IPS-NIHi7 (cell line): Measurements from ENCODE around the gene BMPR2.
"Not testable (repeated sequence)": the region's sequence is repeated elsewhere in the genome, so short reads cannot be mapped to it uniquely, and the experiment has no call there.

Experiments used
- DNase-seq: peaks from one replicate; pipeline ENCODE4 v3.0.0; 2012; ENCODE audit warnings: mixed read lengths; ENCODE audit errors: extremely low spot score

Gene BMPR2

DNA sequence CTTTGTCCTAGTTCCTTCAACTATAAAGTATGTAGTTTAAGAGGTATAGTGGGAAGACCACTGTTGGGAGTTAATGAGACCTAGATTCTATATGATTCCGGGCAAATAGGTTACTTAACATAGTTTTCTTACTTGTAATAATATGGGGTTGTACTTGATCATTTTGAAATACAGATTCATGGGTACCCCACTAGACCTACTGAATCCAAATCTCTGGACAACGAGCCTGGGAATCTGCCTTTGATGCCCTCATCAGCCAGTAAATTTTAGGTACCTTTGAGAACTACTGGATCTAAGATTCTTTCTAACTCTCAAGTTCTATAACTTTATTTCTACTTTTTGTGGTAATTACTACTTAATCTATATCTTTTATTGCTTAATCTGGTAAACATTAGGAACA lies 6.6 kb downstream of the BMPR2 start:
- DNase-seq: no peak

DNA sequence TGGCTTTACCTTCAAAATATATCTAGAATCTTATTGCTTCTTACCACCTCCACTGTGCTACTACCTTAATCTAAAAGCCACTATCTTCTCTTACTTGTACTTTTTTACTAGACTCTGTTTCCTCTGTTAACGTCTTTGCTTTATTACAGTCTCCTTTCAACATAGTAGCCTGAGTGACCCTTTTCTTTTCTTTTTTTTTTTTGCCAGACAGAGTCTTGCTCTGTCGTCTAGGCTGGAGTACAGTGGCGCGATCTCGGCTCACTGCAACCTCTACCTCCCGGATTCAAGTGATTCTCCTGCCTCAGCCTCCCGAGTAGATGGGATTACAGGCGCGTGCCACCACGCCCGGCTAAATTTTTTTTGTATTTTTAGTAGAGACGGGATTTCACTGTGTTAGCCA lies 10.4 kb downstream of the BMPR2 start:
- not testable (repeated sequence) for DNase-seq

DNA sequence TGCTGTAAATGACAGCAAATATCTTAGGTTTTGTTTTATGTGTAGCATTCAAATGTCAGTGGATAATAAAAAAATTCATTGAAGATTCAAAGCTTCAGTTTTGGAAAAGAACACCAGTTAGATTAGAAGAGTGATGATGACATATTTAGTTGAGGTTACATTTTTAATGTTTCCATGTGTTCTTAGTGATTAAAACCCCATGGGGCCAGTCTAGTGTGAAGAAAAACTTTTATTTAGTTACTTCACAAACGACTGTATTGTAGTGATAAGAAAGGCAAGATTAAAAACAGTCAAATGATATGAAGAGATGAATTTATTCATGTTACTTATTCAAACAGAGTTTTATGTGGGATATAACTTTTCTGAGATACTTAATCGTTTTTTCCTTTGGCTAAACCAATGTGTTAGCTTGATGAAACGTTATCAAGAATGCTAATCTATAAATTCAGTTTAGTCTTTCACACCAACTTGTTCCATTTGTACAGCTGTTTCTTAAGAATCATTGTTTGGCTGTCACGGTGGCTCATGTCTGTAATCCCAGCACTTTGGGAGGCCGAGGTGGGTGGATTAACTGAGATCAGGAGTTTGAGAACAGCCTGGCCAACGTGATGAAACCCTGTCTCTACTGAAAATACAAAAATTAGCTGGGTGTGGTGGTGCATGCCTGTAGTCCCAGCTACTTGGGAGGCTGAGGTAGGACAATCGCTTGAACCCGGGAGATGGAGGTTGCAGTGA lies 11.6 kb downstream of the BMPR2 start:
- no peak for DNase-seq

DNA sequence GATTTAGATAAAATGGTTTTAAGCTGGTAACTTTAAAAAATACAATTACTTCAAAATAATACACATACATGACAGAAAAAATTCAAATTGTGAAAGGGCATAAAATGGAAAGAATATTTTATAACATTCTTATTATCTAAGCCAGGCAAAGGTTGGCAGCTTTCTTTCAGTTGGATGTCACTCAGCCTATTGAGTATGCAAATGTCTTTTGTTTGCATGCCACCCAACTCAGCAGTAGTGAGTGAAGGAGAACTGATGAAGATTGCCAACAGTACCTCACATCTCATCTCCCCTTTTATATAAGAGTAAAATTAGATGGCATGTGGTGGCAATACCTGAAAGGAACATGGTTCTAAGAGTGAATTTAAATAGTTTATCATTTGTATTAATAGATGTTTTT lies 24.8 kb downstream of the BMPR2 start:
- DNase-seq: no peak

DNA sequence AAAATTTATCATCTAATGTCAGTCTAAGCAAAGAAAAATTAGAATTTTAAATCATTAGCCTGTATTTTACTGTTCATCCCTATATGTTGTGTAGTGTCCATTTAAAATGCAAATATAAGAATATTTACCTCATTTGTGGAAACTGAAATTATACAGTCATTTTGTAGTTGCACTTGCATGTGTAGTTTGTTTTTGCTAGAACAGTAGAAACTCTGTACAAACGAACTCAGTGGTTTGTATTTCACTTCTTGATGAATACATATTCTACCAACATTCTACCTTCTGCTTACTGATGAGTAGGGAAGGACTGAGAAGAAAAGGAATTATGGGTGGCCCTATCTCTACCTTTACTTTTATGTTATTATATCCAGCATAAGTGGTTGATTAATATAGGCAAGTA lies 29.7 kb downstream of the BMPR2 start:
- no peak for DNase-seq

DNA sequence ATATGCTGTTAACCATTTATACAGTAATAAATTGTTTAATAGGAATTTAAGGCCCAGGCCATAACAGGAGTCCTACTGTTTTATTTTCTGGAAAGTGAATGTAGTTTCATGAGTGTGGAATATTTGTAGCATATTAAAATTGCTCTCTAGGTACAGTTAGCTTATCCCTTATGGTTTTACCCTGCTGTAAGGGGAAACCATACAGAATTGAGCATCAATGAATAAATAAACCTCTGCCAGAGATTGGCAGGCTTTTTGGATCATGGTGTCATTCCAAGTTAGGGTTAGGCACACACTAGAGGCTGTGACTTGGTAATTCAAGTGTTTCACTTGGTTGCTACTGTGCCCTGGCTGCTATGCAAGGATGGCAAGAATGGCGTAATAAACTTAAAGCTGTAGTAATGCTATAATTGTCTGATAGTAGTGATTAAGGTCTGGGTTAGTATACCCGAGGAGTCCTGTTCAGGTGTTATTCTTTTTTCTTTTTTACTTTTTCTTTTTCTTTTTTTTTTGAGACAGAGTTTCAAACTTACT lies 30.4 kb downstream of the BMPR2 start:
- no peak for DNase-seq

DNA sequence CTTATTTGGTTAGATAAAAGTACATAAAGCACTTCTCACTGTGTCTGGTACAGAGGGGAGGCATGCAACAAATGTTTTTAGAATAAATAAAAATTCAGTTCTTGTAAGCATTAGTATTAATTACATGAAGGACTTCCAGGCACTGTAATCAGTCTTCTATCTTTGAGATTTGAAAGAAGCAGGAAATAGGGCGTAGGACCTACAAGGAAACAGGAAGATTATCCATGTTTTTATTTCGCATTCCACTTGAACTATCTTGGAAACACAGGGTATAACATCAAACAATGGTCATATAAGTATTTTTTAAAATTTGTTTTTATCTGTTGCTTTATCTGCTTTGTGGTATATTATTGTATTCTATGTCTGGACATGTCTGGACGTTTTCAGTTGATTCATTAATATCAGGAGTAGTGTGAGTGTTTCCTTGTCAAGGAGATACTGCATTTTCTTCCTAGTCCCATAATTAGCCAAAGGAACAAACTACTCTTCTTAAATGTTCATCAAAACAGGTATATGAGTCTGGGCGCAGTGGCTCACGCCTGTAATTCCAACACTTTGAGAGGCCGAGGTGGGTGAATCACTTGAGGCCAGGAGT lies 32.5 kb downstream of the BMPR2 start:
- no peak for DNase-seq

DNA sequence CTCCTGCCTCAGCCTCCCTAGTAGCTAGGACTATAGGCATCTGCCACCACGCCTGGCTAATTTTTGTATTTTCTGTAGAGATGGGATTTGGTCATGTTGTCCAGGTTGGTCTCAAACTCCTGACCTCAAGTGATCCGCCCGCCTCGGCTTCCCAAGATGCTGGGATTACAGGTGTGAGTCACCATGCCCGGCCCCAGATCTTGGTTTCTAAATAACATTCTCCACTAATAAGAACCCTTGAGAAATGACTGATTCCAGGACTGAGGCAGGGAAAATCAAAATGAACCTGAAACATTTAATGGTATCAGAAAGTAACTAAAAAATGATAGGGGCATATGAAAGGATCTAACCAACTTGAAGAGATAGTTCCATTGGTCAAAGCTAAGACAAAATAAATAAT lies 34.0 kb downstream of the BMPR2 start:
- DNase-seq: no peak

DNA sequence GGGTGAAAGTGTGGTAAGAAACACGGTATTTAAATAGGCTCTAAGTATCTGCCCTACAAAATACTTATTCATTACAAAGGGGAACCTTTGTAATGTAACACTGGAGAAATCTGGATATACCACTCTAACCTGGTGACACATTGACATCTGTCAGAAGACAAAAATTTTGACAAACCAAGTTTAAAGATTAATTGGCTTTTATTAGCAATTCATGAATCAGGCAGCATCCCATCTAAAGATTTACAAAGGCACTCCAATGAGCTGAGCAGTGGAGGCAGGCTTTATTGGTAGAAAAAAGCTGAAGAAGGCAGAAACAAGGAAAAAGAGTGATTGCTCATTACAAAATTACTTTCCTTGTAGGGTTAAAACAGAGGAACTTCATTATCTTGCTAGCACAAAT lies 35.0 kb downstream of the BMPR2 start:
- no peak for DNase-seq

DNA sequence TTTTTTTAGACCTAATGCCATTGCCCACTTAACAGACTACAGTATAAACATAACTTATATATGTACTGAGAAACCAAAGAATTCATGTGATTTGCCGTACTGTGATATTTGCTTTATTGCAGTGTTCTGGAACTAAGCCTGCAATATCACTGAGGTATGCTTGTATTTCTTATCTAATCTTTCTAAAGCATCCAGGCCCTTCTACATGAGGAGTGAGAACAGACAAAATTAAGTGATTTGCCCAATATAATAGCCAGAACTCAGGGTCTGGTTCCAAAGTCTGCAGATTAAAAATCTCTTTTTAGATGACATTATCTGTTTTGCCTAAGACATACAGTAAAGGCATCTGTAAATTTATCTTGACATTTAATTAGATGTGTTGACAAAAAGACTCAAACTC lies 41.9 kb downstream of the BMPR2 start:
- no peak for DNase-seq

DNA sequence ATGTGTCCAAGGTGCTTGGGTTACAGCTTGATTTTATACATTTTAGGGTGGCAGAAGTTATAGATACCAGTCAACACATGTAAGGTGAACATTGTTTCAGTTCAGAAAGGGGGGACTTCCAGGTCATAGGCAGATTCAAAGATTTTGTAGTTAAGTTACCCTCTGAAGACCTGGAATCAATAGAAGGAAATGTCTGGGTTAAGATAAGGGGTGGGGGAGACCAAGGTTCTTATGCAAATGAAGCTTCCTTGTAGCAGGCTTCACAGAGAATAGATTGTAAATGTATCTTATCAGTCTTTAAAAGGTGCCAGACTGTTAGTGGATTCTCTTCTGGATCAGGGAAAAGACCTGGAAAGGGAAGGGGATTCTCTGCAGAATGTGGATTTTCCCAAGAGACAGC lies 42.4 kb downstream of the BMPR2 start:
- peak; percentile 22 for DNase-seq

DNA sequence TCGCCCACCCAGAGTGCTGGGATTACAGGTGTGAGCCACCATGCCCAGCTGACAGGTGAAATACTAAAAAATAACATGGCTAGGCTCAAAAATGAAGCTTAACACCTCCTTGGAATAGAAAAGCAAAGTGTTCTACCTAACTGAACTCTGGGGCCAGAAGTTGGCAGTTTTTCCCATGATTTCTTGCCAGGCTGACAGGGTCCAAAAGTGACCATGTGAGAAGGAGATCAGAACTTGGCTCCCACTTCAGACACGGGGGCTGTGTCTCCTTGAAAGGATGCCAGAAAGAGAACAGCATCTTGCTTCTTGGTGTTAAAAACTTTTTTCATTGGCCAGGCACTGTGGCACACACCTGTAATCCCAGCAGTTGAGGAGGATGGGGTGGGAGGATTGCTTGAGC lies 47.0 kb downstream of the BMPR2 start:
- DNase-seq: no peak

DNA sequence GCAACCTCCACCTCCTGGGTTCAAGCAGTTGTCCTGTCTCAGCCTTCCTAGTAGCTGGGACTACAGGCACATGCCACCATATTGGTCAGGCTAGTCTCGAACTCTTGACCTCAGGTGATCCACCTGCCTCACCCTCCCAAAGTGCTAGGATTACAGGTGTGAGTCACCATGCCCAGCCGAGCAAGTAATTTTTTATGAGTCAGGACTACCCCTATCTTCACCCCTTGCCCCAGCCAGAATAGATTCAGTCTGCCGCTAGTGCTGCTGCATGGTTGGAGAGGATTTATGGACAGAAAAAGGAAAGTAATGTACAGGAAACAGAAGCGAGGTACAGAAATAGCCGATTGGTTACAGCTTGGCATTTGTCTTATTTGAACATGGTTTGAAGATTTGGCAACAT lies 48.9 kb downstream of the BMPR2 start:
- DNase-seq: no peak

DNA sequence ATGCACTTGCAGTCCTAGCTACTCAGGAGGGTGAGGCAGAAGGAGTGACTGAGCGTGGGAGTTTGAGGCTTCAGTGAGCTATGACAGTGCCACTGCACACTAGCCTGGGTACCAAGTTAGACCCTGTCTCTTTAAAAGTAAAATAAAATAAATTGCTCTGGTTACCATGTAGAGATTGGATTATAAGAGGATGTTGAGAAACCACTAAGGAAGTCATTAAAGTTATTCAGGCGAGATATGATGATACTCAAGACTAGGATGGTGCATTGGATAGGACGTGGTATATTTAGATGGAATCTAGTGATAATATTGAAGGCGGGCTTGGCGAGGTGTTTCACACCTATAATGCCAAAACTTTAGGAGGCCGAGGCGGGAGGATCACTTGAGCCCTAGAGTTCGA lies 50.6 kb downstream of the BMPR2 start:
- no peak for DNase-seq

DNA sequence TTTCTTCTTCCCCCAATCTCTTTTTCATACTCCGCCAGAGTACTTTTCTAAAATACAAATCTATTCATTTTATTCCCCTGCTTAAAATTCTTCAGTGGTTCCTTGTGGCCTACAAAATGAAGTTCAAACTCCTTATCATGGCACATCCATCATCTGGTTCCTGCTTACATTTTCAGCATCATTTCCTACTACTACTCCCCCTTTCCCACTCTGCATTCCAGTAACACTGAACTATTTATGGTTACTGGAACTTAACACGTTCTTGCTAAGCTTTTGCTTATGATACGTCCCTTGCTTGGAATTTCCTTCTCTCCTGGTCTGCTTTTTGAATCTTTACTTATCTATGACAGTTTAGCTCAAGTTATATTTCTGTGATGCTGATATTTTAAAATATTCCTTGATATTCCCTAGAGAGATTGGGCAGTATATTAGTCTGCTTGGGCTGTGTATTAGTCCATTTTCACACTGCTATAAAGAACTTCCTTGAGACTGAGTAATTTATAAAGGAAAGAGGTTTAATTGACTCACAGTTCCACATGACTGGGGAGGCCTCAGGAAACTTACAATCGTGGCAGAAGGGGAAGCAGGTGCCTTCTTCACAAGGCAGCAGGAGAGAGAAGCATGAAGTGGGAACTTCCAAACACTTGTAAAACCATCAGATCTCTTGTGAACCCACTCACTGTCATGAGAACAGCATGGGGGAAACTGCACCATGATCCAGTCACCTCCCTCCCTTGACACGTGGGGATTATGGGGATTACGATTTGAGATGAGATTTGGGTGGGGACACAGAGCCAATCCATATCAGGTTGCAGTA lies 53.2 kb downstream of the BMPR2 start:
- DNase-seq: no peak

DNA sequence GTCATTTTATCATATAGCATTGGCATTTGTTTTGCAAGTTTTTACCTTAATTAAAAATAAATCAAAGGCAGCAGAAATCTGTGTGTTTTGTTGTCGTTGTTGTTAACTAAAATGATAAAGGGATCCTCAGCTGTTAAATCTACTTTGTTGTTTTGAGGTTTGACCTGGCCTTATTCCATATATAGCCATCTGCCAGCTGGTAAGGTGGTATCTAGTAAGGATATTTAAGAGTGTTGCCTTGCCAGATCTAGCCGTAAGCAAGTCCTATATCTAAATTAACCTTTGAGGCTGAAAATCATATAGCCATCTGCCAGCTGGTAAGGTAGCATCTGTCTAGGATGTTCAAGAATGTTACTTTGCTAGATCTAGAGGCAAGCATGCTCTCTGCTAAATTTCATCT lies 56.6 kb downstream of the BMPR2 start:
- DNase-seq: no peak

DNA sequence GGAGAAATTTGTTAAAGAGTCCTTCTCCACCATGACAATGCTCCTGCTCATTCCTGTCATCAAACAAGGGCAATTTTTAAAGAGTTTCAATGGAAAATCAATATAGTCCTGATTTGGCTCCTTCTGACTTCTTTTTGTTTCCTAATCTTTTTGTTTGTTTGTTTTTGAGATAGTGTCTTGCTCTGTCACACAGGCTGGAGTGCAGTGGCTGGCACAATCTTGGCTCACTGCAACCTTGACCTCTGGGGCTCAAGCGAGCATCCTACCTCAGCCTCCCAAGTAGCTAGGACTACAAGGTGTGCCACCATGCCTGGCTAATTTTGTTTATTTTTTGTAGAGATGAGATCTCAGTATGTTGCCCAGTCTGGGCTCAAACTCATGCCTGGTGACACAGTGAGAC lies 58.3 kb downstream of the BMPR2 start:
- no peak for DNase-seq

DNA sequence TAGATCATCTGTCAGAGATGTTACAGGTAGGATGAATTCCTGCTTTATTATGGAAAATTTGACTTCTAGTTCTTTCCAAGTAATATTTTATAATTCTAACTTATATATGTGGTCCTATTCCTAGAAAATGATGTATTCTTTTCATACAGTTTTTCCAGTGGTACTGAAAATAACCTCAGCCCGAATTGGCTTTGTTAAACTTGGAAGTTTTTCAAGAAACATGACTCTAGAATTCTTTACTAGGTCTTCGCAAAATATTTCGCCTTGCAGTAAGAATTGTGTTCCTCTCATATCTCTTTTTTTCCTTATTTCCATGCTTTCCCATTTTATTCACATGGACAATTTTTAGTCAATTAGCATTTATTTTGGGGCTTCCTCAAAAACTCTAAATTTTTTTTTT lies 60.5 kb downstream of the BMPR2 start:
- no peak for DNase-seq

DNA sequence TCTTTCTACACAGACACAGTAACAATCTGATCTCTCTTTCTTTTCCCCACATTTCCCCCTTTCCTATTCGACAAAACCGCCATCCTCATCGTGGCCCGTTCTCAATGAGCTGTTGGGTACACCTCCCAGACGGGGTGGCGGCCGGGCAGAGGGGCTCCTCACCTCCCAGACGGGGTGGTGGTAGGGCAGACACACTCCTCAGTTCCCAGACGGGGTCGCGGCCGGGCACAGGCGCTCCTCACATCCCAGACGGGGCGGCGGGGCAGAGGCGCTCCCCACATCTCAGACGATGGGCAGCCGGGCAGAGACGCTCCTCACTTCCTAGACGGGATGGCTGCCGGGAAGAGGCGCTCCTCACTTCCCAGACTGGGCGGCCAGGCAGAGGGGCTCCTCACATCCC lies 64.0 kb downstream of the BMPR2 start:
- DNase-seq: not testable (repeated sequence)

DNA sequence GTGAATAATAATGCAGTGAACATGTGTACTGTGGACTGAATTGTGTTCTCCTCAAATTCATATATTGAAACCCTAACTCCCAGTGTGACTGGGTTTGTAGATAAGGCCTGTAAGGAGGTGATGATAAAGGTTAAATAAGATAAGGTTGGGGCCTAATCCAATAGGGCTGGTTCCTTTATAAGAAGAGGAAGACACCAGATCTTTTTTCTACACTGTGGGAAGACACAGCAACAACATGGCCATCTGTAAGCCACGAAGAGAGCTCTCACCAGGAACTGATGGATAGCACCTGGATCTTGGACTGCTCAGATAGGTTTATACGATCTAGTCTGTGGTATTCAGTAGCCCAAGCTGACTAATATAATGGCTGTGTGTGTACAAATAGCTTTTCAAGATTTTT lies 66.8 kb downstream of the BMPR2 start:
- no peak for DNase-seq

DNA sequence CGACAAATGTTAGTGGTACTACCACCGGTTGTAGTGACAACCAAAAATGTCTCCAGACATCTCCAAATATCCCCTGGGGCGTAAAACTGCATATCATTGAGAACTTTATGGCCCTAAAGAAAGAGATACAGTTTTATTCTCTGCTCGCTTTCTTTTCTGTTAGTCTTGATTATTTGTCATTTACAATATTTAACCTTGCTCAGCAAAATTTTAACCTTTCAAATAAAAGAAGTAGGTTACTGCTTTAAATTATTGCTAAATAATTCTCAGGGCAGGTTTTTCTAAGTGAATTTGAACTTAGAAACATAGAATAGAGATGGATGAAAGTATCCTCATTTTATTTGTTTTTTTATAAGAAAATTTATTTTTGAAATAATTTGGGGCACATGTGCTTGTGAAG lies 67.9 kb downstream of the BMPR2 start:
- DNase-seq: no peak

DNA sequence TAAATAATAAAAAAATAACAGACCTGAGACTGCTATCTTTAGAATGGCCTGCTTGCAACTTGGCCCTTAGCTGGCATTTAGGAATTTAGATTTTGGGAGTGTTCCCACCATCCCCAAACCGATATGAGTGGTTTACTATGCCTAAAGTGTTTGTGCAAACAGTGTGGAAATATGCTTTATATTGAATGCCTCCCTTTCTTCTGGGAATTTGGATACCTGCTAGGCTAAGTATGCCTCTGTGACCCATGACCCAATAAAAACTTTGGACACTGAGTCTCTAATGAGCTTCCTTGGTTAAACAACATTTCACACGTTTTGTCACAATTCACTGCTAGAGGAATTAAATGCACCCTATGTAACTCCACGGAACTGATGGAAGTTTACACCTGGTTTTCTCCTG lies 73.2 kb downstream of the BMPR2 start:
- DNase-seq: no peak

DNA sequence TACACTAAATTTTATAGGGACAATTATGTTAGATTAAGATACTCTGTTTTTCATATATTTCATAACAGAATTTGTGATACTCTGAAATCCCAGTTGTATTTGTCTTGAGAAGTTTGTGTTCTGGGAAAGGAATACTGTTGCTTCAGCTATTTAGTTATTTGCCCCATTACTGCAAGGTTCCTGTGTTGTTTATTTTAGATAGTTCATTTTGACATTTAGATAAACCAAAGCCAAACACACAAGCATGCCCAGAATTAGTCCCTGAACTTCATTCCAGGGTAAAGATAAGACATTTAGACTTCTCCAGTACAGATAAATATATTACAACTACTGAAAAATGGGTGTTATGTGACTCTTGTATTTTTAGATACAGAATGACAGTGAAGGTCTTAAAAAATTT lies 74.7 kb downstream of the BMPR2 start:
- no peak for DNase-seq
